Muscle of leg (tissue), 11 donors: ENCODE results near the gene SEC11A. TPM values are rescaled to one million over a fixed set of nuclear protein-coding genes. Genes with fewer than 3 reads are reported as not detected.

Experiments
- DNase-seq: peaks from one replicate; pipeline ENCODE4 v3.0.0; 2013
- H3K27ac ChIP-seq: one replicate; pipeline ENCODE4 v1.5.1; 2013; ENCODE audit warnings: mild to moderate bottlenecking, low read length, control low read depth
- H3K27me3 ChIP-seq: one replicate; pipeline ENCODE4 v1.6.1; 2013; ENCODE audit warnings: low read length; ENCODE audit not compliant: control insufficient read depth, insufficient read depth
- H3K36me3 ChIP-seq: one replicate; pipeline ENCODE4 v1.6.1; 2013; ENCODE audit warnings: low read length; ENCODE audit not compliant: control insufficient read depth, insufficient read depth
- H3K4me1 ChIP-seq: one replicate; pipeline ENCODE4 v1.6.1; 2013; ENCODE audit warnings: low read length; ENCODE audit not compliant: control insufficient read depth, insufficient read depth
- H3K4me3 ChIP-seq: one replicate; pipeline ENCODE4 v1.5.1; 2013; ENCODE audit warnings: low read length, control low read depth
- H3K9me3 ChIP-seq: replicated peaks from 2 replicates; pipeline ENCODE4 v1.6.1; 2013; ENCODE audit warnings: low read depth, low read length; ENCODE audit not compliant: control insufficient read depth
- WGBS: methylation state at CpG from one replicate; pipeline ENCODE4 v1.1.5; 2013; ENCODE audit warnings: missing lambda C conversion rate; ENCODE audit not compliant: insufficient coverage; 5-methylcytosine and 5-hydroxymethylcytosine counted together
- polyA plus RNA-seq, 8 donors: library from polyadenylated mRNA; unstranded; fragments of 120-200 nt; gene quantifications; one replicate each; pipeline versions ENCODE4 v1.2.1 to v1.2.3, GENCODE V29; 2013; ENCODE audit warnings: inconsistent platforms in 1 of 8, low replicate concordance in 1 of 8; ENCODE audit not compliant: insufficient read length in 8 of 8, insufficient read depth in 1 of 8
- total RNA-seq: library from RNA; stranded (reverse); fragments of 120-200 nt; gene quantifications from one replicate; pipeline ENCODE4 v1.2.4, GENCODE V29; 2013

Gene SEC11A
- total and polyA plus RNA-seq, 9 donors = 290 to 320 (median 295) TPM

GRCh38 chr15:84659904-84660781, 55.8 kb downstream of the SEC11A start:
- peaks cover 19% of the 10 kb centered on the region for H3K4me1 ChIP-seq
- no peak for DNase-seq
- no peaks in the 10 kb centered on the region for H3K9me3 ChIP-seq
- peaks cover 12% of the 10 kb centered on the region for H3K36me3 ChIP-seq
- no peaks in the 10 kb centered on the region for H3K27me3 ChIP-seq
- no peak overlapping the region for H3K4me3 ChIP-seq
- no peak overlapping the region for H3K27ac ChIP-seq
- 50% methylated on average over 1 of the region's 4 CpGs for WGBS

GRCh38 chr15:84658788-84659411, 57.0 kb downstream of the SEC11A start:
- 40% methylated on average over 3 of the region's 7 CpGs for WGBS

GRCh38 chr15:84658080-84658787, 57.7 kb downstream of the SEC11A start, which contains the start of gene NMB:
Gene NMB (minus strand): TSS chr15:84658199. CDS start chr15:84658152, 47 bp downstream.
- H3K36me3 ChIP-seq = peaks cover 4% of the 10 kb centered on the region
- DNase-seq = peak; percentile 83
- WGBS = 1% methylated on average over 48 of the region's 61 CpGs
- H3K27ac ChIP-seq = peak within 1 kb of the TSS; percentile 69
- H3K4me1 ChIP-seq = peaks cover 28% of the 10 kb centered on the region
- no peaks in the 10 kb centered on the region for H3K9me3 ChIP-seq
- no peaks in the 10 kb centered on the region for H3K27me3 ChIP-seq
- H3K4me3 ChIP-seq = peak within 1 kb of the TSS; percentile 52

More at GRCh38 chr15:84658788-84659411, 57.0 kb downstream of the SEC11A start:
- H3K27me3 ChIP-seq = no peaks in the 10 kb centered on the region
- H3K9me3 ChIP-seq = no peaks in the 10 kb centered on the region
- H3K27ac ChIP-seq = no peak overlapping the region
- peak overlapping the region; percentile 52 for H3K4me3 ChIP-seq
- peaks cover 4% of the 10 kb centered on the region for H3K36me3 ChIP-seq
- H3K4me1 ChIP-seq = peaks cover 24% of the 10 kb centered on the region
- DNase-seq = no peak

- Histone ChIP-seq H3K4me1 (peaks cover 34% of the 10 kb centered on the region), H3K27ac (no peak overlapping the region), H3K36me3 (peaks cover 4% of the 10 kb centered on the region), H3K4me3 (peak overlapping the region; percentile 52), H3K27me3 (no peaks in the 10 kb centered on the region), H3K9me3 (no peaks in the 10 kb centered on the region)
- DNase-seq = no peak
- WGBS = 10% methylated on average over 16 of the region's 17 CpGs
These were observed 58.2 kb downstream of the SEC11A start for GRCh38 chr15:84657748-84658079.

- 80% methylated on average over 7 of the region's 7 CpGs for WGBS
- no peak overlapping the region for H3K4me3 ChIP-seq
- H3K27me3 ChIP-seq = no peaks in the 10 kb centered on the region
- peaks cover 8% of the 10 kb centered on the region for H3K36me3 ChIP-seq
- no peak for DNase-seq
- H3K27ac ChIP-seq = no peak overlapping the region
- H3K4me1 ChIP-seq = peaks cover 35% of the 10 kb centered on the region
- no peaks in the 10 kb centered on the region for H3K9me3 ChIP-seq
These were observed 59.0 kb downstream of the SEC11A start for GRCh38 chr15:84656972-84657371.

GRCh38 chr15:84654689-84655453, 61.1 kb downstream of the SEC11A start:
- Histone ChIP-seq H3K27me3 (no peaks in the 10 kb centered on the region), H3K4me1 (peaks cover 31% of the 10 kb centered on the region), H3K27ac (peak overlapping the region; percentile 90), H3K4me3 (peak overlapping the region; percentile 85), H3K36me3 (peaks cover 21% of the 10 kb centered on the region), H3K9me3 (no peaks in the 10 kb centered on the region)
- WGBS = 7% methylated on average over 10 of the region's 19 CpGs
- DNase-seq = peak; percentile 87

GRCh38 chr15:84653910-84654688, 61.8 kb downstream of the SEC11A start, which contains the start of gene WDR73:
Gene WDR73 (minus strand): TSS chr15:84654283. CDS start chr15:84654274, 9 bp downstream.
- peak within 1 kb of the TSS; percentile 91 for H3K27ac ChIP-seq
- H3K9me3 ChIP-seq = no peaks in the 10 kb centered on the region
- H3K27me3 ChIP-seq = no peaks in the 10 kb centered on the region
- peaks cover 26% of the 10 kb centered on the region for H3K36me3 ChIP-seq
- peak within 1 kb of the TSS; percentile 85 for H3K4me3 ChIP-seq
- WGBS = 0% methylated on average over 38 of the region's 49 CpGs
- H3K4me1 ChIP-seq = peaks cover 31% of the 10 kb centered on the region
- peak; percentile 99 for DNase-seq

GRCh38 chr15:84653584-84653909, 62.4 kb downstream of the SEC11A start:
- Histone ChIP-seq H3K36me3 (peaks cover 30% of the 10 kb centered on the region), H3K9me3 (no peaks in the 10 kb centered on the region), H3K27me3 (no peaks in the 10 kb centered on the region), H3K4me1 (peaks cover 28% of the 10 kb centered on the region), H3K4me3 (peak overlapping the region; percentile 85), H3K27ac (peak overlapping the region; percentile 91)
- DNase-seq = no peak
- WGBS = 20% methylated on average over 7 of the region's 7 CpGs

- Histone ChIP-seq H3K27me3 (no peaks in the 10 kb centered on the region), H3K36me3 (peaks cover 67% of the 10 kb centered on the region), H3K4me3 (no peak overlapping the region), H3K4me1 (peaks cover 11% of the 10 kb centered on the region), H3K9me3 (no peaks in the 10 kb centered on the region), H3K27ac (no peak overlapping the region)
- no CpG with 5 or more reads among the region's 2 CpGs for WGBS
- DNase-seq = no peak
These were observed 66.2 kb downstream of the SEC11A start for GRCh38 chr15:84649706-84650105.
